ENCODE data around the gene ZNF362.
A peak's percentile ranks its signal among the peaks of the same experiment; 100 is the strongest.
"Not testable (repeated sequence)": the region's sequence is repeated elsewhere in the genome, so short reads cannot be mapped to it uniquely, and the experiment has no call there.

Gene ZNF362

DNA sequence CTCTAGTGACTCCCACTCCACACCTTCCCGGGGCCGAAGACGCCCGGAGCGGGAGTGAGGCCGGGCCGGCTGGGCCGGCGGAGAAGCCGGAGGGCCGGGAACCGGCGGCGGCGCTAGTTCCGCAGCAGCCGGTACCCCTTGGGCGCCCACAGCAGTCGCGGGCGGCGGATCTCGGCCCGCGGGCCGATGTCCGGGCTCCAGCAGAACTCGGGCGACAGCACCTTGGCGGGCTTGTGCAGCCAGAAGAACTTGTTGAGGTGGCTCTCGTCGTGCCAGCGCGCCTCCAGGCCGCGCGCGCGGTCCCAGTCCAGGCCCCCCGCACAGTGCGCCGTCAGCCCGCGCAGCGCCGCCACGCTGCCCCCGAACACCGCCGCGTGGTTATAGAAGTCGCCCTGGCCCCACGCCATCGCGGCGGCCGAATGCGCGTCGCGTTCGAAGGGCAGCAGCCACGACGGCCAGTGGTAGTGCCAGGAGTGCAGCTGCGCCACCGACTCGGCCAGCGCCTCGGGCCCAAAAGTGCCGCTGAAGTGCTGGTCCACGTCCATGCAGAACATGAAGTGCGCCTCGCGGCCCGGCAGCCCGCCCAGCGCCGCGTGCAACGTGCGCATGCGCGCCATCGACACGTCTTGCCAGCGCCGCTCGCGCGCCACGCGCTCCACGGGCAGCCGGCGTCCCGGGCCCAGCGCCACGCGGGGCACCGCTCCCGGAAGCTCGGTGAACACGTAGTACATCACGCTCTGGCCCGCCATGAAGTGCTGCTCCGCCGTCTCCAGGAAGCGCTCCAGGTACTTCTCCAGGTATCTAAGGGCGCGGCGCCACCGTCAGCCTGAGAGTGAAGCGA, 50.6 kb downstream of the ZNF362 start:
- Histone ChIP-seq H3K4ac (ENCODE audit: low read depth, low read length) (no peak overlapping the region), H4K8ac (ENCODE audit: low read depth, low read length) (no peak overlapping the region), H3K14ac (ENCODE audit: low read length) (no peak overlapping the region), H3K4me1 (ENCODE audit: control insufficient read depth in 1 of 2, insufficient read depth in 2 of 2, low read length in 2 of 2) (peaks cover 6 to 12% of the 10 kb centered on the region in 2 experiments), H3K9ac (ENCODE audit: low read length) (no peak overlapping the region), H3K23ac (ENCODE audit: low read length) (no peak overlapping the region), H2BK120ac (ENCODE audit: insufficient read depth, low read length, poor library complexity) (no peak overlapping the region), H3K4me3 (ENCODE audit: low read depth, low read length) (peak overlapping the region; percentile 53), H3K27ac (ENCODE audit: low read depth, low read length) (no peak overlapping the region), H3K18ac (ENCODE audit: low read length) (no peak overlapping the region), H3K27me3 (ENCODE audit: insufficient read depth, low read length) (peaks cover 7% of the 10 kb centered on the region), H3K36me3 (ENCODE audit: control insufficient read depth in 1 of 2, insufficient read depth in 2 of 2, low read length in 2 of 2) (no peaks in the 10 kb centered on the region), H3K79me1 (ENCODE audit: low read length) (peaks cover 2% of the 10 kb centered on the region), H2BK12ac (ENCODE audit: low read length) (no peak overlapping the region), H2BK5ac (ENCODE audit: low read depth, low read length, poor library complexity) (no peak overlapping the region), H3K79me2 (ENCODE audit: control insufficient read depth, insufficient read depth, low read length, poor library complexity) (no peaks in the 10 kb centered on the region), H3K4me2 (ENCODE audit: low read length) (peak overlapping the region; percentile 37), H4K91ac (ENCODE audit: low read depth, low read length) (no peak overlapping the region), H2AK5ac (ENCODE audit: low read length) (no peak overlapping the region), H3K9me3 (ENCODE audit: insufficient read depth, low read depth, low read length) (peaks cover 4% of the 10 kb centered on the region), H2AFZ (ENCODE audit: insufficient read depth, low read length, poor library complexity) (no peak overlapping the region), H4K12ac (ENCODE audit: low read depth, low read length) (no peak overlapping the region)
- peak in 1 of 2 donors; percentile 53 for DNase-seq
- no CpG with 5 or more reads among the region's 113 CpGs for WGBS (ENCODE audit: extremely low coverage, insufficient coverage, insufficient read length)

DNA sequence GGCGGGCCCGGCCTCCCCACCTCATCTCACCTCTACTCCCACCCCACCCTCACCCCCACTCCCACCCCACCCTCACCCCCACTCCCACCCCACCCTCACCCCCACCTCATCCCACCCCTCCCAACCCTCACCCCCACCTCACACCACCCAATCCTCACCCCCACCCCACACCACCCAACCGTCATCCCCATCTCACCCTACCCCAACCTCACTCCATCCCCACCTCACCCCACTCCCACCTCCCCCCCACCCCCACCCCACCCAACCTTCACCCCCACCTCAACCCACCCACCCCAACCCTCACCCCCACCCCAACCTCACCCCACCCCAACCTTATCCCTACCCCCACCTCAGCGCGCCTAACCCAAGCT, 51.2 kb downstream of the ZNF362 start:
- H4K8ac ChIP-seq (ENCODE audit: low read depth, low read length) = no peak overlapping the region
- H2AFZ ChIP-seq (ENCODE audit: insufficient read depth, low read length, poor library complexity) = no peak overlapping the region
- no peak overlapping the region for H3K18ac ChIP-seq (ENCODE audit: low read length)
- no peak overlapping the region for H3K9ac ChIP-seq (ENCODE audit: low read length)
- H4K91ac ChIP-seq (ENCODE audit: low read depth, low read length) = no peak overlapping the region
- no peak overlapping the region for H2AK5ac ChIP-seq (ENCODE audit: low read length)
- no peak for DNase-seq
- no peak overlapping the region for H3K23ac ChIP-seq (ENCODE audit: low read length)
- peaks cover 4% of the 10 kb centered on the region for H3K9me3 ChIP-seq (ENCODE audit: insufficient read depth, low read depth, low read length)
- no peaks in the 10 kb centered on the region for H3K36me3 ChIP-seq (ENCODE audit: control insufficient read depth in 1 of 2, insufficient read depth in 2 of 2, low read length in 2 of 2)
- peaks cover 6 to 12% of the 10 kb centered on the region in 2 experiments for H3K4me1 ChIP-seq (ENCODE audit: control insufficient read depth in 1 of 2, insufficient read depth in 2 of 2, low read length in 2 of 2)
- H2BK120ac ChIP-seq (ENCODE audit: insufficient read depth, low read length, poor library complexity) = no peak overlapping the region
- peaks cover 7% of the 10 kb centered on the region for H3K27me3 ChIP-seq (ENCODE audit: insufficient read depth, low read length)
- H2BK5ac ChIP-seq (ENCODE audit: low read depth, low read length, poor library complexity) = no peak overlapping the region
- H3K79me2 ChIP-seq (ENCODE audit: control insufficient read depth, insufficient read depth, low read length, poor library complexity) = no peaks in the 10 kb centered on the region
- H2BK12ac ChIP-seq (ENCODE audit: low read length) = no peak overlapping the region
- H3K79me1 ChIP-seq (ENCODE audit: low read length) = peaks cover 2% of the 10 kb centered on the region
- no peak overlapping the region for H3K14ac ChIP-seq (ENCODE audit: low read length)
- WGBS (ENCODE audit: extremely low coverage, insufficient coverage, insufficient read length) = 100% methylated on average over 1 of the region's 5 CpGs
- no peak overlapping the region for H3K4me3 ChIP-seq (ENCODE audit: low read depth, low read length)
- no peak overlapping the region for H3K27ac ChIP-seq (ENCODE audit: low read depth, low read length)
- H3K4me2 ChIP-seq (ENCODE audit: low read length) = no peak overlapping the region
- H4K12ac ChIP-seq (ENCODE audit: low read depth, low read length) = no peak overlapping the region
- no peak overlapping the region for H3K4ac ChIP-seq (ENCODE audit: low read depth, low read length)

DNA sequence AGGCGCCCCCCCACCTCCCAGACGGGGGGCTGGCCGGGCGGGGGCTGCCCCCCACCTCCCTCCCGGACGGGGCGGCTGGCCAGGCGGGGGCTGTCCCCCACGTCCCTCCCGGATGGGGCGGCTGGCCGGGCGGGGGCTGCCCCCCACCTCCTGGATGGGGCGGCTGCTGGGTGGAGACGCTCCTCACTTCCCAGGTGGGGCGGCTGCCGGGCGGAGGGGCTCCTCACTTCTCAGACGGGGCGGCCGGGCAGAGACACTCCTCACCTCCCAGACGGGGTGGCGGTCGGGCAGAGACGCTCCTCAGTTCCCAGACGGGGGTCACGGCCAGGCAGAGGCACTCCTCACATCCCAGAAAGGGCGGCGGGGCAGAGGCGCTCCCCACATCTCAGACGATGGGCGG, 53.1 kb downstream of the ZNF362 start:
- not testable (repeated sequence) for H3K14ac ChIP-seq (ENCODE audit: low read length); H4K12ac ChIP-seq (ENCODE audit: low read depth, low read length); H3K4me3 ChIP-seq (ENCODE audit: low read depth, low read length); H3K9me3 ChIP-seq (ENCODE audit: insufficient read depth, low read depth, low read length); H3K18ac ChIP-seq (ENCODE audit: low read length); H3K27me3 ChIP-seq (ENCODE audit: insufficient read depth, low read length); H2BK5ac ChIP-seq (ENCODE audit: low read depth, low read length, poor library complexity); H2BK120ac ChIP-seq (ENCODE audit: insufficient read depth, low read length, poor library complexity); H3K27ac ChIP-seq (ENCODE audit: low read depth, low read length); H3K9ac ChIP-seq (ENCODE audit: low read length); H3K4ac ChIP-seq (ENCODE audit: low read depth, low read length); H3K79me2 ChIP-seq (ENCODE audit: control insufficient read depth, insufficient read depth, low read length, poor library complexity); H2BK12ac ChIP-seq (ENCODE audit: low read length); H2AFZ ChIP-seq (ENCODE audit: insufficient read depth, low read length, poor library complexity); H4K91ac ChIP-seq (ENCODE audit: low read depth, low read length); H3K23ac ChIP-seq (ENCODE audit: low read length); H3K79me1 ChIP-seq (ENCODE audit: low read length); H4K8ac ChIP-seq (ENCODE audit: low read depth, low read length); H3K36me3 ChIP-seq (ENCODE audit: control insufficient read depth in 1 of 2, insufficient read depth in 2 of 2, low read length in 2 of 2); H3K4me2 ChIP-seq (ENCODE audit: low read length); H2AK5ac ChIP-seq (ENCODE audit: low read length); DNase-seq
- no CpG with 5 or more reads among the region's 32 CpGs for whole genome bisulfite sequencing (ENCODE audit: extremely low coverage, insufficient coverage, insufficient read length)
- peaks cover 6 to 12% of the 10 kb centered on the region in 2 experiments for H3K4me1 ChIP-seq (ENCODE audit: control insufficient read depth in 1 of 2, insufficient read depth in 2 of 2, low read length in 2 of 2)

DNA sequence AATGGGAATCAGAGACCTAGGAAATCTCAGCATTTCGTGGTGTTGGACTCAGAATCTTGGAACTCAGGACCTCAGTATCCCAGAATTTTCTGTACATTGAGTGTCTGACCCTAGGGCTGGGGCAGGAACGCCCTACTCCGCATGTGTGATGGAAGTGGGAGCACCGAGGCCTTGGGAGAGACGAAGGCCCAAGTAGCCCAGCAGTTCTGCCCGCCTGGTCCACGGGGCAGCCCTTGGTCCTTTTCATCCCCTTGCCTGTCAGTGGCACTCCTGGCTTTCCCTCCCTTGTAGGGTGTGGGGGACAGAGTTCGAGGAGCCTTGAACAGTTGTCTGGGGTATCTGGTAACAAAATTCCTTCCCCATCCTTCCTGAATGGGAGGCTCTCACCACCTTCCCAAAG, 54.4 kb downstream of the ZNF362 start:
- Histone ChIP-seq H4K12ac (ENCODE audit: low read depth, low read length) (no peak overlapping the region), H2BK120ac (ENCODE audit: insufficient read depth, low read length, poor library complexity) (no peak overlapping the region), H3K4me1 (ENCODE audit: control insufficient read depth in 1 of 2, insufficient read depth in 2 of 2, low read length in 2 of 2) (peaks cover 6 to 12% of the 10 kb centered on the region in 2 experiments), H3K14ac (ENCODE audit: low read length) (no peak overlapping the region), H4K91ac (ENCODE audit: low read depth, low read length) (no peak overlapping the region), H2AFZ (ENCODE audit: insufficient read depth, low read length, poor library complexity) (no peak overlapping the region), H3K4me3 (ENCODE audit: low read depth, low read length) (no peak overlapping the region), H3K79me1 (ENCODE audit: low read length) (peaks cover 2% of the 10 kb centered on the region), H2AK5ac (ENCODE audit: low read length) (no peak overlapping the region), H3K27me3 (ENCODE audit: insufficient read depth, low read length) (peaks cover 7% of the 10 kb centered on the region), H3K18ac (ENCODE audit: low read length) (no peak overlapping the region), H4K8ac (ENCODE audit: low read depth, low read length) (no peak overlapping the region), H3K9ac (ENCODE audit: low read length) (no peak overlapping the region), H3K23ac (ENCODE audit: low read length) (no peak overlapping the region), H2BK12ac (ENCODE audit: low read length) (no peak overlapping the region), H2BK5ac (ENCODE audit: low read depth, low read length, poor library complexity) (no peak overlapping the region), H3K4ac (ENCODE audit: low read depth, low read length) (no peak overlapping the region), H3K4me2 (ENCODE audit: low read length) (no peak overlapping the region), H3K27ac (ENCODE audit: low read depth, low read length) (no peak overlapping the region), H3K36me3 (ENCODE audit: control insufficient read depth in 1 of 2, insufficient read depth in 2 of 2, low read length in 2 of 2) (no peaks in the 10 kb centered on the region), H3K9me3 (ENCODE audit: insufficient read depth, low read depth, low read length) (peaks cover 4% of the 10 kb centered on the region), H3K79me2 (ENCODE audit: control insufficient read depth, insufficient read depth, low read length, poor library complexity) (no peaks in the 10 kb centered on the region)
- WGBS (ENCODE audit: extremely low coverage, insufficient coverage, insufficient read length) = no CpG with 5 or more reads among the region's 8 CpGs
- no peak for DNase-seq

All from trophoblast cell (in vitro differentiated cells and primary cell).